Glutamatergic neuron (in vitro differentiated cells): ENCODE measurements around the gene FLT1. TPM values are rescaled to one million over a fixed set of nuclear protein-coding genes. Genes with fewer than 3 reads are reported as not detected.
A peak's percentile ranks its signal among the peaks of the same experiment; 100 is the strongest.

Experiments used
- DNase-seq: peaks from one replicate; pipeline ENCODE4 v3.0.0; 2022
- H3K27ac Mint-ChIP-seq: one replicate; pipeline ENCODE4 v1.8.0; 2020; ENCODE audit warnings: mild to moderate bottlenecking, mixed read lengths, inconsistent platforms; ENCODE audit not compliant: unreplicated experiment
- H3K27me3 Mint-ChIP-seq: one replicate; pipeline ENCODE4 v1.8.0; 2020; ENCODE audit warnings: mild to moderate bottlenecking, moderate library complexity, mixed read lengths, inconsistent platforms; ENCODE audit not compliant: unreplicated experiment
- H3K36me3 Mint-ChIP-seq: one replicate; pipeline ENCODE4 v1.8.0; 2020; ENCODE audit warnings: mild to moderate bottlenecking, mixed read lengths, inconsistent platforms; ENCODE audit not compliant: unreplicated experiment
- H3K4me1 Mint-ChIP-seq: one replicate; pipeline ENCODE4 v1.8.0; 2020; ENCODE audit warnings: mild to moderate bottlenecking, low read depth, mixed read lengths, inconsistent platforms; ENCODE audit not compliant: unreplicated experiment
- H3K4me3 Mint-ChIP-seq: one replicate; pipeline ENCODE4 v1.8.0; 2020; ENCODE audit warnings: mild to moderate bottlenecking, mixed read lengths, inconsistent platforms; ENCODE audit not compliant: unreplicated experiment
- H3K9me3 Mint-ChIP-seq: one replicate; pipeline ENCODE4 v1.8.0; 2020; ENCODE audit warnings: mild to moderate bottlenecking, moderate library complexity, mixed read lengths, inconsistent platforms; ENCODE audit not compliant: unreplicated experiment
- CTCF ChIP-seq: fragments of 200-600 bp; sonication (generic); IDR thresholded peaks from one replicate; pipeline ENCODE4 v1.5.0; 2021; ENCODE audit not compliant: partially characterized antibody, unreplicated experiment
- total RNA-seq: library from RNA; stranded (reverse); fragmentation: NEBNext Ultra II Directional; extraction: Animal tissue kit (Norgen Biotek cat#: 25700); gene quantifications from one replicate; pipeline ENCODE4 v1.2.1, GENCODE V29; 2021; ENCODE audit not compliant: unreplicated experiment

Gene FLT1
- total RNA-seq, 1 donor from 2014 or later, result 49.8 TPM

GRCh38 chr13:28442839-28443238 is 52.1 kb downstream of the FLT1 start:
- Mint-ChIP-seq H3K4me3 (no peak overlapping the region), H3K27me3 (peaks cover 2% of the 10 kb centered on the region), H3K27ac (no peak overlapping the region), H3K4me1 (peaks cover 25% of the 10 kb centered on the region), H3K9me3 (peaks cover 3% of the 10 kb centered on the region), H3K36me3 (peaks cover 19% of the 10 kb centered on the region)
- TF ChIP-seq CTCF, result no peak
- DNase-seq, result no peak

DNA sequence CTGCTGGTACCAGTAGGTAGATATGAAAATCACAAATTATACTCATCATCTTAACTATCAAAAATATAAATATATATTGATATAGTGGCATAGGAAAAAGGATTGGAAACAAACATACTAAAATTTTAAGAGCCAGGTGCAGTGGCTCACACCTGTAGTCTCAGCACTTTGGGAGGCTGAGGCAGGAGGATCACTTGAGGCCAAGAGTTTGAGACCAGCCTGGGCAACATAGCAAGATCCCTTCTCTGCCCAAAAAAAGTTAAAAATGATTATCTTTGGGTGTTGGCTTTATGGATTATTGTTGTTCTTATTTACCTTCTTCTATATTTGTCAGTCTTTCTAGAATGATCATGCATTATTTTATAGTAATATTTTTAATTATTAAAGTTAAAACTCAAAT is 53.4 kb downstream of the FLT1 start:
- no peak for TF ChIP-seq CTCF
- Mint-ChIP-seq H3K4me3 (no peak overlapping the region), H3K4me1 (peaks cover 26% of the 10 kb centered on the region), H3K27me3 (peaks cover 2% of the 10 kb centered on the region), H3K27ac (no peak overlapping the region), H3K36me3 (peaks cover 16% of the 10 kb centered on the region), H3K9me3 (peaks cover 1% of the 10 kb centered on the region)
- DNase-seq, result no peak

GRCh38 chr13:28440774-28441504 is 54.0 kb downstream of the FLT1 start:
- H3K4me3 Mint-ChIP-seq, result no peak overlapping the region
- H3K27me3 Mint-ChIP-seq, result peaks cover 2% of the 10 kb centered on the region
- DNase-seq, result no peak
- H3K27ac Mint-ChIP-seq, result no peak overlapping the region
- TF ChIP-seq CTCF, result no peak
- H3K36me3 Mint-ChIP-seq, result peaks cover 11% of the 10 kb centered on the region
- peaks cover 30% of the 10 kb centered on the region for H3K4me1 Mint-ChIP-seq
- H3K9me3 Mint-ChIP-seq, result peaks cover 2% of the 10 kb centered on the region

- no peaks in the 10 kb centered on the region for H3K27me3 Mint-ChIP-seq
- H3K27ac Mint-ChIP-seq, result no peak overlapping the region
- H3K4me1 Mint-ChIP-seq, result peaks cover 35% of the 10 kb centered on the region
- DNase-seq, result no peak
- H3K4me3 Mint-ChIP-seq, result peak overlapping the region; percentile 10
- H3K9me3 Mint-ChIP-seq, result peaks cover 2% of the 10 kb centered on the region
- TF ChIP-seq CTCF, result no peak
- H3K36me3 Mint-ChIP-seq, result peaks cover 2% of the 10 kb centered on the region
Measured at GRCh38 chr13:28438598-28439334, 56.2 kb downstream of the FLT1 start.

DNA sequence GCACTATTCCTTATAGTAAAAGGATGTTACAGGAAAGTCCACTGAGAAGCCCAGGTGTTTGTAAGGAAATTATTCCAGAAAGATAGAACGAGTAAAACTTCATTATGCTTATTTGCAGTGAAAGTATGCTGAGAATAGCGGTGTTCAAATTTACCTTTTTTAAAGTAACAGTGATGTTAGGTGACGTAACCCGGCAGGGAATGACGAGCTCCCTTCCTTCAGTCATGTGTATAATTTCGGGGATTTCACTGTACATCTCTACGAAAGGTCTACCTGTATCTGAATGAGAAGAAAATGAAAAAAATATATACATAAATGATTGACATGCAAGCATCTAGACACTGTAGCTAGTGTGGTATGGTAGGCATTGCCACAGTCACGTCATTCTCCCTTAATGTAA is 56.9 kb downstream of the FLT1 start:
- no peak overlapping the region for H3K4me3 Mint-ChIP-seq
- H3K4me1 Mint-ChIP-seq, result peaks cover 40% of the 10 kb centered on the region
- H3K9me3 Mint-ChIP-seq, result peaks cover 2% of the 10 kb centered on the region
- peaks cover 2% of the 10 kb centered on the region for H3K27me3 Mint-ChIP-seq
- no peak overlapping the region for H3K27ac Mint-ChIP-seq
- no peak for DNase-seq
- TF ChIP-seq CTCF, result no peak
- H3K36me3 Mint-ChIP-seq, result no peaks in the 10 kb centered on the region
